ENCODE measurements around the gene FSD2.

Gene FSD2

GRCh38 chr15:82790321-82790720 lies 15.5 kb downstream of the FSD2 start:
- ATAC-seq (ENCODE audit: low read depth), result no peak; the same call in 2 of the 3 replicates
- H3K9me3 ChIP-seq (ENCODE audit: severe bottlenecking), result no peaks in the 10 kb centered on the region
- H3K4me3 ChIP-seq (ENCODE audit: severe bottlenecking), result no peak overlapping the region
- H3K36me3 ChIP-seq (ENCODE audit: low read depth), result no peaks in the 10 kb centered on the region
- no peak for TF ChIP-seq CTCF (IDR thresholded peaks at IDR 0.05; ENCODE audit: poor library complexity, severe bottlenecking)
- no peak overlapping the region for H3K27ac ChIP-seq (ENCODE audit: poor library complexity, severe bottlenecking)
- H3K4me1 ChIP-seq (ENCODE audit: insufficient read depth, poor library complexity, severe bottlenecking), result peaks cover 4% of the 10 kb centered on the region
- no peaks in the 10 kb centered on the region for H3K27me3 ChIP-seq (ENCODE audit: insufficient read depth, poor library complexity, severe bottlenecking)
- DNase-seq (ENCODE audit: low spot score), result no peak

GRCh38 chr15:82789491-82789890 lies 16.4 kb downstream of the FSD2 start:
- Histone ChIP-seq H3K36me3 (ENCODE audit: low read depth) (no peaks in the 10 kb centered on the region), H3K27me3 (ENCODE audit: insufficient read depth, poor library complexity, severe bottlenecking) (no peaks in the 10 kb centered on the region), H3K4me1 (ENCODE audit: insufficient read depth, poor library complexity, severe bottlenecking) (peaks cover 4% of the 10 kb centered on the region), H3K27ac (ENCODE audit: poor library complexity, severe bottlenecking) (no peak overlapping the region), H3K9me3 (ENCODE audit: severe bottlenecking) (no peaks in the 10 kb centered on the region), H3K4me3 (ENCODE audit: severe bottlenecking) (no peak overlapping the region)
- no peak for TF ChIP-seq CTCF (IDR thresholded peaks at IDR 0.05; ENCODE audit: poor library complexity, severe bottlenecking)
- no peak for DNase-seq (ENCODE audit: low spot score)
- no peak for ATAC-seq (ENCODE audit: low read depth)

GRCh38 chr15:82788496-82788895 lies 17.4 kb downstream of the FSD2 start:
- no peak for TF ChIP-seq CTCF (IDR thresholded peaks at IDR 0.05; ENCODE audit: poor library complexity, severe bottlenecking)
- no peaks in the 10 kb centered on the region for H3K36me3 ChIP-seq (ENCODE audit: low read depth)
- H3K27ac ChIP-seq (ENCODE audit: poor library complexity, severe bottlenecking), result no peak overlapping the region
- H3K4me1 ChIP-seq (ENCODE audit: insufficient read depth, poor library complexity, severe bottlenecking), result peaks cover 4% of the 10 kb centered on the region
- no peak for DNase-seq (ENCODE audit: low spot score)
- no peaks in the 10 kb centered on the region for H3K27me3 ChIP-seq (ENCODE audit: insufficient read depth, poor library complexity, severe bottlenecking)
- no peak overlapping the region for H3K4me3 ChIP-seq (ENCODE audit: severe bottlenecking)
- no peaks in the 10 kb centered on the region for H3K9me3 ChIP-seq (ENCODE audit: severe bottlenecking)
- no peak for ATAC-seq (ENCODE audit: low read depth)

GRCh38 chr15:82781349-82781748 lies 24.5 kb downstream of the FSD2 start:
- no peak for TF ChIP-seq CTCF (IDR thresholded peaks at IDR 0.05; ENCODE audit: poor library complexity, severe bottlenecking)
- H3K27ac ChIP-seq (ENCODE audit: poor library complexity, severe bottlenecking), result no peak overlapping the region
- DNase-seq (ENCODE audit: low spot score) (no peak), ATAC-seq (ENCODE audit: low read depth) (no peak)
- no peak overlapping the region for H3K4me3 ChIP-seq (ENCODE audit: severe bottlenecking)
- no peaks in the 10 kb centered on the region for H3K27me3 ChIP-seq (ENCODE audit: insufficient read depth, poor library complexity, severe bottlenecking)
- H3K4me1 ChIP-seq (ENCODE audit: insufficient read depth, poor library complexity, severe bottlenecking), result no peaks in the 10 kb centered on the region
- H3K36me3 ChIP-seq (ENCODE audit: low read depth), result no peaks in the 10 kb centered on the region
- no peaks in the 10 kb centered on the region for H3K9me3 ChIP-seq (ENCODE audit: severe bottlenecking)

- Histone ChIP-seq H3K27ac (ENCODE audit: poor library complexity, severe bottlenecking) (no peak overlapping the region), H3K36me3 (ENCODE audit: low read depth) (no peaks in the 10 kb centered on the region), H3K9me3 (ENCODE audit: severe bottlenecking) (no peaks in the 10 kb centered on the region), H3K4me1 (ENCODE audit: insufficient read depth, poor library complexity, severe bottlenecking) (no peaks in the 10 kb centered on the region), H3K27me3 (ENCODE audit: insufficient read depth, poor library complexity, severe bottlenecking) (no peaks in the 10 kb centered on the region), H3K4me3 (ENCODE audit: severe bottlenecking) (no peak overlapping the region)
- no peak for TF ChIP-seq CTCF (IDR thresholded peaks at IDR 0.05; ENCODE audit: poor library complexity, severe bottlenecking)
- DNase-seq (ENCODE audit: low spot score), result no peak
- no peak for ATAC-seq (ENCODE audit: low read depth)
These were observed 27.1 kb downstream of the FSD2 start for GRCh38 chr15:82778755-82779154.

Data from RWPE2 (cell line).